Naive thymus-derived CD4-positive, alpha-beta T cell (primary cell): Measurements from ENCODE around the gene CABP7. TPM values are rescaled to one million over a fixed set of nuclear protein-coding genes. Genes with fewer than 3 reads are reported as not detected.

Experiments
- ATAC-seq: fragments of 150-1000 bp; cut with Tn5 transposase; 2 replicates; pipeline ENCODE4 v1.10.0; 2021; ENCODE audit warnings: mild to moderate bottlenecking, moderate library complexity
- CTCF ChIA-PET: fragments of 350-600 bp; sonication (Branson Sonifier 250); formaldehyde crosslinking; loops from one replicate; lab custom pipeline; 2021; ENCODE audit warnings: antibody characterized with exemption; lab: Charles Lee
- POLR2A ChIA-PET: fragments of 350-600 bp; sonication (Branson Sonifier 250); formaldehyde crosslinking; loops from one replicate; lab custom pipeline; 2021; ENCODE audit warnings: antibody characterized with exemption, inconsistent platforms; lab: Charles Lee
- DNase-seq, 9 donors: peaks; one replicate each; pipeline versions ENCODE4 v3.0.0 to v3.0.0-alpha.2; 2020 to 2022; ENCODE audit warnings: mixed read lengths in 1 of 9
- H3K27ac ChIP-seq: one replicate; pipeline ENCODE4 v1.7.0; 2013; ENCODE audit warnings: mild to moderate bottlenecking, low read depth, low read length, moderate library complexity
- H3K27me3 ChIP-seq, 2 donors: one replicate each; pipeline ENCODE4 v1.7.0; 2013; ENCODE audit warnings: low read length in 2 of 2, mild to moderate bottlenecking in 2 of 2, moderate library complexity in 2 of 2; ENCODE audit not compliant: control insufficient read depth in 2 of 2, insufficient read depth in 2 of 2
- H3K36me3 ChIP-seq, 3 experiments: 1 replicate in 2 of 3; 2 replicates in 1 of 3; pipeline ENCODE4 v1.7.0; 2013; ENCODE audit warnings: low read length in 3 of 3, mild to moderate bottlenecking in 3 of 3, moderate library complexity in 1 of 3; ENCODE audit not compliant: insufficient read depth in 3 of 3, control insufficient read depth in 2 of 3
- H3K4me1 ChIP-seq, 2 donors: one replicate each; pipeline ENCODE4 v1.7.0; 2013; ENCODE audit warnings: low read length in 2 of 2, mild to moderate bottlenecking in 2 of 2, moderate library complexity in 1 of 2; ENCODE audit not compliant: control insufficient read depth in 2 of 2, insufficient read depth in 2 of 2
- H3K4me3 ChIP-seq: 2 replicates; pipeline ENCODE4 v1.7.0; 2013; ENCODE audit warnings: mild to moderate bottlenecking, low read length
- H3K9me3 ChIP-seq, 3 experiments: 1 replicate in 2 of 3; 2 replicates in 1 of 3; pipeline ENCODE4 v1.7.0; 2013; ENCODE audit warnings: low read length in 3 of 3; ENCODE audit not compliant: control insufficient read depth in 2 of 3
- H3K27ac Mint-ChIP-seq, 9 donors: one replicate each; pipeline ENCODE4 v1.8.0; 2020 to 2022; ENCODE audit warnings: mixed read lengths in 9 of 9, mild to moderate bottlenecking in 8 of 9, moderate library complexity in 5 of 9, inconsistent platforms in 2 of 9
- H3K27me3 Mint-ChIP-seq, 5 donors: one replicate each; pipeline ENCODE4 v1.8.0; 2021 to 2022; ENCODE audit warnings: mixed read lengths in 5 of 5, mild to moderate bottlenecking in 1 of 5
- H3K36me3 Mint-ChIP-seq, 5 donors: one replicate each; pipeline ENCODE4 v1.8.0; 2020 to 2022; ENCODE audit warnings: mixed read lengths in 5 of 5, mild to moderate bottlenecking in 3 of 5, inconsistent platforms in 1 of 5
- H3K4me1 Mint-ChIP-seq, 7 donors: one replicate each; pipeline ENCODE4 v1.8.0; 2020 to 2022; ENCODE audit warnings: mixed read lengths in 7 of 7, mild to moderate bottlenecking in 3 of 7, inconsistent platforms in 1 of 7
- H3K4me3 Mint-ChIP-seq, 10 donors: one replicate each; pipeline ENCODE4 v1.8.0; 2020 to 2022; ENCODE audit warnings: mild to moderate bottlenecking in 10 of 10, mixed read lengths in 10 of 10, moderate library complexity in 6 of 10, inconsistent platforms in 2 of 10
- H3K9me3 Mint-ChIP-seq, 11 donors: one replicate each; pipeline ENCODE4 v1.8.0; 2020 to 2022; ENCODE audit warnings: mixed read lengths in 11 of 11, mild to moderate bottlenecking in 4 of 11, inconsistent platforms in 1 of 11, moderate library complexity in 1 of 11
- intact Hi-C, 2 donors: fragments of 100-400 bp; cut with micrococcal nuclease; formaldehyde crosslinking; loops; one replicate each; pipeline ENCODE4 v1.15.1; 2023
- polyA plus RNA-seq, 2 donors: library from polyadenylated mRNA; unstranded; fragments of 300-500 nt; fragmentation: Illumina TruSeq; gene quantifications; one replicate each; pipeline ENCODE4 v1.2.3, GENCODE V29; 2021
- total RNA-seq, 6 experiments: library from RNA in 5 of 6; stranded (reverse) in 5 of 6; gene quantifications; 1 replicate in 5 of 6; 2 replicates in 1 of 6; pipeline ENCODE4 v1.2.3 and lab custom pipeline; 2021 to 2026

The CABP7 gene
- total and polyA plus RNA-seq, 7 experiments from 2014 or later, result 0.07 to 0.42 (median 0.17) TPM; not detected in 3

DNA sequence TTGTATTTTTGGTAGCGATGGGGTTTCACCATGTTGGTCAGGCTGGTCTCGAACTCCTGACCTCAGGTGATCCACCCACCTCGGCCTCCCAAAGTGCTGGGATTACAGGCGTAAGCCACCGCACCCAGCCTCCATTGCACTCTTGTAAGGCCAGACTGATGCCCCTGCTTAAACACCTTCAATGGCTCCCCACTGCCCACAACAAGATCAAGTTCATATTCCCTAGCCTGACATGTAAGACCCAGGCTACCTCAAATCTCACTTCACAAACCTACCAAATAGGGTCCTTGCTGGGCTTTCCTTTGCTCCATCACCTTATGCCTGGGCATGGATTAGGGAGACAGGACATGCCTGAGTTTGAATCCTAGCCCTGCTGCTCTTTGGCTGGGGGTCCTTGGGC, 60.4 kb downstream of the CABP7 start:
- no peaks in the 10 kb centered on the region for H3K9me3 ChIP-seq
- peaks cover 0 to 2% (median 0%) of the 10 kb centered on the region in 11 donors for H3K9me3 Mint-ChIP-seq
- ATAC-seq, result no peak
- no peaks in the 10 kb centered on the region for H3K36me3 Mint-ChIP-seq
- H3K4me1 ChIP-seq, result no peaks in the 10 kb centered on the region
- no peaks in the 10 kb centered on the region for H3K36me3 ChIP-seq
- CTCF ChIA-PET, result no interaction called here
- peaks cover 0 to 2% (median 0%) of the 10 kb centered on the region in 5 donors for H3K27me3 Mint-ChIP-seq
- POLR2A ChIA-PET, result interaction anchor here (0.9 kb wide), 1 partner anchor 11 kb away, joined by 3 read pairs; no protein-coding TSS in a partner anchor
- H3K27ac ChIP-seq, result no peak overlapping the region
- H3K4me3 ChIP-seq, result no peak overlapping the region
- no peak for DNase-seq
- H3K4me3 Mint-ChIP-seq, result no peak overlapping the region
- H3K27ac Mint-ChIP-seq, result peak overlapping the region in 1 of 9 donors; percentile 54
- peaks cover 0 to 4% (median 0%) of the 10 kb centered on the region in 7 donors for H3K4me1 Mint-ChIP-seq
- intact Hi-C loops, result no loop called here
- H3K27me3 ChIP-seq, result no peaks in the 10 kb centered on the region

DNA sequence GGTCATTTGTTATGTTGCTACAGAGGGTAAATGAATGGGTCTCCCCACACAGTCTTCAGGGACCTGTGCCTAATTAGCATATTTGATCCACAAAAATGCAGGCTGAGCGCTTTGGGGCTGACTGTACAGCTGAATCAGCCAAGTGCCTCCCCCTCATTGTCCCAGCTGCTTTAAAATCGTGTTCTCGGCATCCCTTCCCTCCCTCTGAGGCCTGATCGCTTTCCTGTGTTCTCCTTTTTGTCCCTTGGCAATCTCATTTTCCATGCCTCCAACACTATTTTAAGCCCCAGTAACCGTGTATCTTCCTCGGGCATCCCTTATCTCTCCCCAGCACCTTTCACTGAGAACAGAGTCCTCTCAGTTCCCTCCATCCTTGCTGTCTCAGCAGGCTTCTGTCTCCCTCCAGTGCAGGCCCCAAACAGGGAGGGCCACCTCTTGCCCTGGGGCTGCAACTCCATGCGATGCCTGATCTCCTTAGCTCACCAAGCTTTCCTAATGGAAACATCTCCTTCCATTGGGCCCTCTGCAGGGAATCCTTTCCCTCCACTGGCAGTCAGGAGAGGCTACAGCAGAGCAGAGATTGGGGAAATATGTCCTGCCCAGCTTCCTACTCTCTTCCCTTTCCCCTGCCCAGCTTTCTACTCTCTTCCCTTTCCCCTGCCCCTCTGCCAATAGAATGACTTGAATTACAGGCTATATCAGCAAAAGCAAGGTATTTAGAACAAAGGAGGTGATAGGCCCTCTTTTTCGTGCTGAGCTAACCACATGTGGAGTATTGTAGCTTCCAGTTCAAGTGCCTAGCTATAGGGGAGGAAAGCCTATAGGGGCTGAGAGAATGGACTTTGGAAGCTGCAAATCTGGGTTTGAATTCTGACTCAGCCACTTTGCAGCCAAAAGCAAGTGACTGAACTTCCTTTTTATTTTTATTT, 61.2 kb downstream of the CABP7 start:
- H3K27ac Mint-ChIP-seq, result peak overlapping the region in 1 of 9 donors; percentile 59
- no peak overlapping the region for H3K27ac ChIP-seq

More for the DNA sequence above, 61.2 kb downstream of the CABP7 start:
- DNase-seq (no peak), ATAC-seq (no peak)
- Histone ChIP-seq H3K4me1 (no peaks in the 10 kb centered on the region), H3K4me3 (no peak overlapping the region), H3K9me3 (no peaks in the 10 kb centered on the region), H3K27me3 (no peaks in the 10 kb centered on the region), H3K36me3 (no peaks in the 10 kb centered on the region)
- peaks cover 0 to 1% (median 0%) of the 10 kb centered on the region in 5 donors for H3K36me3 Mint-ChIP-seq
- intact Hi-C loops, result no loop called here
- H3K4me3 Mint-ChIP-seq, result no peak overlapping the region
- H3K4me1 Mint-ChIP-seq, result peaks cover 0 to 4% (median 0%) of the 10 kb centered on the region in 7 donors
- POLR2A ChIA-PET, result no interaction called here
- peaks cover 0 to 2% (median 0%) of the 10 kb centered on the region in 11 donors for H3K9me3 Mint-ChIP-seq
- H3K27me3 Mint-ChIP-seq, result peaks cover 0 to 2% (median 0%) of the 10 kb centered on the region in 5 donors
- CTCF ChIA-PET, result interaction anchor here (0.6 kb wide), 1 partner anchor 56 kb away, joined by 3 read pairs; no protein-coding TSS in a partner anchor

Other genes starting within 250 kb of the CABP7 start
- gene NEFH, start 239.8 kb upstream of the CABP7 start, total RNA-seq, result 1 to 10 TPM in 1 of 5 experiments, under 1 TPM in 4; 0.19 to 3.2 (median 0.24) TPM
- under 1 TPM; 0.20 to 0.25 TPM for gene NEFH, start 239.8 kb upstream of the CABP7 start, polyA plus RNA-seq
- gene THOC5, start 166.2 kb upstream of the CABP7 start, total RNA-seq, result 10 to 100 TPM; 45.7 to 61.9 (median 57.1) TPM
- gene THOC5, start 166.2 kb upstream of the CABP7 start, polyA plus RNA-seq, result 10 to 100 TPM; 26.1 to 33.4 TPM
- gene NIPSNAP1, start 138.9 kb upstream of the CABP7 start, total RNA-seq, result 10 to 100 TPM; 30.0 to 37.9 (median 35.4) TPM
- 10 to 100 TPM; 56.5 to 59.2 TPM for gene NIPSNAP1, start 138.9 kb upstream of the CABP7 start, polyA plus RNA-seq
- gene NF2, start 116.4 kb upstream of the CABP7 start, total RNA-seq, result 10 to 100 TPM; 27.6 to 56.3 (median 28.3) TPM
- gene NF2, start 116.4 kb upstream of the CABP7 start, polyA plus RNA-seq, result 10 to 100 TPM; 15.6 to 23.1 TPM
- 10 to 100 TPM; 12.9 to 26.4 (median 14.7) TPM for gene ZMAT5, start 47.0 kb downstream of the CABP7 start, total RNA-seq
- gene ZMAT5, start 47.0 kb downstream of the CABP7 start, polyA plus RNA-seq, result 10 to 100 TPM; 42.7 to 55.0 TPM
- 10 to 100 TPM; 30.9 to 99.8 (median 50.0) TPM for gene UQCR10, start 47.4 kb downstream of the CABP7 start, total RNA-seq
- gene UQCR10, start 47.4 kb downstream of the CABP7 start, polyA plus RNA-seq, result 100 to 1,000 TPM; 246 to 310 TPM
- 100 to 1,000 TPM in 1 of 5 experiments, 10 to 100 TPM in 4; 90.2 to 101 (median 93.8) TPM for gene ASCC2, start 118.3 kb downstream of the CABP7 start, total RNA-seq
- gene ASCC2, start 118.3 kb downstream of the CABP7 start, polyA plus RNA-seq, result 10 to 100 TPM; 48.7 to 79.3 TPM
- 10 to 100 TPM; 33.2 to 88.7 (median 64.6) TPM for gene MTMR3, start 163.2 kb downstream of the CABP7 start, total RNA-seq
- gene MTMR3, start 163.2 kb downstream of the CABP7 start, polyA plus RNA-seq, result 10 to 100 TPM; 14.2 to 24.5 TPM